Panc1 (cell line): ENCODE data around the gene BHLHE23.

Source experiments
- POLR2AphosphoS5 ChIP-seq: IDR thresholded peaks from 2 replicates; pipeline ENCODE4 v1.6.1; 2012; ENCODE audit warnings: mild to moderate bottlenecking, low read depth, low read length, moderate library complexity
- TCF7L2 ChIP-seq: IDR thresholded peaks from 2 replicates; pipeline ENCODE4 v1.6.1; 2011; ENCODE audit warnings: mild to moderate bottlenecking, low read depth, low read length, inconsistent platforms
- TF ChIP-seq, protein P1 (sequence below): fragments of 450-650 bp; IDR thresholded peaks from 2 replicates; pipeline ENCODE4 v1.5.1; 2017; ENCODE audit warnings: mild to moderate bottlenecking
- TF ChIP-seq, protein P2 (sequence below), 2 experiments: IDR thresholded peaks; 2 replicates each; pipeline ENCODE4 v1.6.1; 2011 to 2012; ENCODE audit warnings: low read depth in 2 of 2, control low read depth in 1 of 2, low read length in 1 of 2, mild to moderate bottlenecking in 1 of 2, moderate library complexity in 1 of 2; ENCODE audit not compliant: insufficient read depth in 1 of 2

DNA sequence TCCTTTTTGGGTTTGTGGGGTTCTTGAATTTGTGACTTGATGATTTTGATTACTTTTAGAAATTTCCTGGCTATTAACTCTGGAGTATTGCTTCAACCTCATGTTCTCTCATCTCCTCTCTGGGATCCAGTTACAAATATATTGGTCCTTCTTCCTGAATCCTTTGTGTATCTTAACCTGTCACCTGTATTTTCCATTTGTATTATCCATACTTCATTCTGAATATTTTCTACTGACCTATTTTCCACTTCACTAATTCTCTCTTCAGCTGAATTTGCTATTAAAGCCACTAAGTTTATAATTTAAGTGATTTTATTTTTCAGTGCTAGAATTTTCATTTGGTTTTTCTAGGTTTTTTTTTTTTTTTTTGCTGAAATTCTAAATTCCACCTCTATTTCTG is 6.4 kb upstream of the BHLHE23 start:
- TF ChIP-seq, protein P1, sequence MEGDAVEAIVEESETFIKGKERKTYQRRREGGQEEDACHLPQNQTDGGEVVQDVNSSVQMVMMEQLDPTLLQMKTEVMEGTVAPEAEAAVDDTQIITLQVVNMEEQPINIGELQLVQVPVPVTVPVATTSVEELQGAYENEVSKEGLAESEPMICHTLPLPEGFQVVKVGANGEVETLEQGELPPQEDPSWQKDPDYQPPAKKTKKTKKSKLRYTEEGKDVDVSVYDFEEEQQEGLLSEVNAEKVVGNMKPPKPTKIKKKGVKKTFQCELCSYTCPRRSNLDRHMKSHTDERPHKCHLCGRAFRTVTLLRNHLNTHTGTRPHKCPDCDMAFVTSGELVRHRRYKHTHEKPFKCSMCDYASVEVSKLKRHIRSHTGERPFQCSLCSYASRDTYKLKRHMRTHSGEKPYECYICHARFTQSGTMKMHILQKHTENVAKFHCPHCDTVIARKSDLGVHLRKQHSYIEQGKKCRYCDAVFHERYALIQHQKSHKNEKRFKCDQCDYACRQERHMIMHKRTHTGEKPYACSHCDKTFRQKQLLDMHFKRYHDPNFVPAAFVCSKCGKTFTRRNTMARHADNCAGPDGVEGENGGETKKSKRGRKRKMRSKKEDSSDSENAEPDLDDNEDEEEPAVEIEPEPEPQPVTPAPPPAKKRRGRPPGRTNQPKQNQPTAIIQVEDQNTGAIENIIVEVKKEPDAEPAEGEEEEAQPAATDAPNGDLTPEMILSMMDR = no peak
- TF ChIP-seq POLR2AphosphoS5 = no peak
- TF ChIP-seq TCF7L2 = no peak
- TF ChIP-seq, protein P2, sequence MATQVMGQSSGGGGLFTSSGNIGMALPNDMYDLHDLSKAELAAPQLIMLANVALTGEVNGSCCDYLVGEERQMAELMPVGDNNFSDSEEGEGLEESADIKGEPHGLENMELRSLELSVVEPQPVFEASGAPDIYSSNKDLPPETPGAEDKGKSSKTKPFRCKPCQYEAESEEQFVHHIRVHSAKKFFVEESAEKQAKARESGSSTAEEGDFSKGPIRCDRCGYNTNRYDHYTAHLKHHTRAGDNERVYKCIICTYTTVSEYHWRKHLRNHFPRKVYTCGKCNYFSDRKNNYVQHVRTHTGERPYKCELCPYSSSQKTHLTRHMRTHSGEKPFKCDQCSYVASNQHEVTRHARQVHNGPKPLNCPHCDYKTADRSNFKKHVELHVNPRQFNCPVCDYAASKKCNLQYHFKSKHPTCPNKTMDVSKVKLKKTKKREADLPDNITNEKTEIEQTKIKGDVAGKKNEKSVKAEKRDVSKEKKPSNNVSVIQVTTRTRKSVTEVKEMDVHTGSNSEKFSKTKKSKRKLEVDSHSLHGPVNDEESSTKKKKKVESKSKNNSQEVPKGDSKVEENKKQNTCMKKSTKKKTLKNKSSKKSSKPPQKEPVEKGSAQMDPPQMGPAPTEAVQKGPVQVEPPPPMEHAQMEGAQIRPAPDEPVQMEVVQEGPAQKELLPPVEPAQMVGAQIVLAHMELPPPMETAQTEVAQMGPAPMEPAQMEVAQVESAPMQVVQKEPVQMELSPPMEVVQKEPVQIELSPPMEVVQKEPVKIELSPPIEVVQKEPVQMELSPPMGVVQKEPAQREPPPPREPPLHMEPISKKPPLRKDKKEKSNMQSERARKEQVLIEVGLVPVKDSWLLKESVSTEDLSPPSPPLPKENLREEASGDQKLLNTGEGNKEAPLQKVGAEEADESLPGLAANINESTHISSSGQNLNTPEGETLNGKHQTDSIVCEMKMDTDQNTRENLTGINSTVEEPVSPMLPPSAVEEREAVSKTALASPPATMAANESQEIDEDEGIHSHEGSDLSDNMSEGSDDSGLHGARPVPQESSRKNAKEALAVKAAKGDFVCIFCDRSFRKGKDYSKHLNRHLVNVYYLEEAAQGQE (IDR thresholded peaks at IDR 0.05; ENCODE audit: insufficient read depth in 1 of 2, low read depth in 2 of 2, low read length in 1 of 2) = no peak
